ENCODE measurements around the gene RNF123.
"Not testable (repeated sequence)": the region's sequence is repeated elsewhere in the genome, so short reads cannot be mapped to it uniquely, and the experiment has no call there.

Gene RNF123

GRCh38 chr3:49683162-49683561 lies 6.2 kb upstream of the RNF123 start:
- FAIRE-seq = no peak

- not testable (repeated sequence) for FAIRE-seq
These were observed 4.9 kb upstream of the RNF123 start for GRCh38 chr3:49684453-49684852.

- not testable (repeated sequence) for FAIRE-seq
These were observed 4.3 kb upstream of the RNF123 start for GRCh38 chr3:49685103-49685502.

- FAIRE-seq = not testable (repeated sequence)
These were observed 3.5 kb upstream of the RNF123 start for GRCh38 chr3:49685846-49686245.

GRCh38 chr3:49686346-49686745 lies 3.0 kb upstream of the RNF123 start:
- FAIRE-seq = not testable (repeated sequence)

GRCh38 chr3:49686769-49687423 lies 2.5 kb upstream of the RNF123 start:
- FAIRE-seq = not testable (repeated sequence)

- FAIRE-seq = not testable (repeated sequence)
These were observed 1.9 kb upstream of the RNF123 start for GRCh38 chr3:49687424-49687795.

GRCh38 chr3:49688338-49689045 lies 865 bp upstream of the RNF123 start:
- FAIRE-seq = not testable (repeated sequence)

- FAIRE-seq = not testable (repeated sequence)
These were observed 709 bp downstream of the RNF123 start for GRCh38 chr3:49689908-49690624.

- not testable (repeated sequence) for FAIRE-seq
These were observed 1.5 kb downstream of the RNF123 start for GRCh38 chr3:49690856-49691255.

- not testable (repeated sequence) for FAIRE-seq
These were observed 2.1 kb downstream of the RNF123 start for GRCh38 chr3:49691481-49691880.

GRCh38 chr3:49694409-49695070 lies 5.2 kb downstream of the RNF123 start:
- FAIRE-seq = not testable (repeated sequence)

- FAIRE-seq = not testable (repeated sequence)
These were observed 6.1 kb downstream of the RNF123 start for GRCh38 chr3:49695350-49696015.

GRCh38 chr3:49699281-49699979 lies 10.1 kb downstream of the RNF123 start:
- FAIRE-seq = no peak

GRCh38 chr3:49700014-49700413 lies 10.7 kb downstream of the RNF123 start:
- FAIRE-seq = no peak

- no peak for FAIRE-seq
These were observed 11.2 kb downstream of the RNF123 start for GRCh38 chr3:49700453-49701128.

GRCh38 chr3:49701388-49702077 lies 12.2 kb downstream of the RNF123 start:
- no peak for FAIRE-seq

GRCh38 chr3:49702672-49703071 lies 13.3 kb downstream of the RNF123 start:
- no peak for FAIRE-seq

GRCh38 chr3:49703443-49703927 lies 14.1 kb downstream of the RNF123 start:
- no peak for FAIRE-seq

- FAIRE-seq = no peak
These were observed 14.6 kb downstream of the RNF123 start for GRCh38 chr3:49703956-49704355.

- no peak for FAIRE-seq
These were observed 15.3 kb downstream of the RNF123 start for GRCh38 chr3:49704629-49705028.
